AG10803 (cell line): ENCODE measurements around the gene TREH.

Source experiments
- DNase-seq: peaks from one replicate; pipeline ENCODE4 v3.0.0; 2010; ENCODE audit warnings: low read depth
- H3K4me3 ChIP-seq: 2 replicates; pipeline ENCODE4 v1.5.1; 2011; ENCODE audit warnings: mild to moderate bottlenecking, low read length, control low read depth
- TF ChIP-seq, protein P1 (sequence below): conservative IDR thresholded peaks from 2 replicates; pipeline ENCODE4 v1.5.1; 2011; ENCODE audit warnings: mild to moderate bottlenecking, low read length, control low read depth, inconsistent platforms

TREH gene

DNA sequence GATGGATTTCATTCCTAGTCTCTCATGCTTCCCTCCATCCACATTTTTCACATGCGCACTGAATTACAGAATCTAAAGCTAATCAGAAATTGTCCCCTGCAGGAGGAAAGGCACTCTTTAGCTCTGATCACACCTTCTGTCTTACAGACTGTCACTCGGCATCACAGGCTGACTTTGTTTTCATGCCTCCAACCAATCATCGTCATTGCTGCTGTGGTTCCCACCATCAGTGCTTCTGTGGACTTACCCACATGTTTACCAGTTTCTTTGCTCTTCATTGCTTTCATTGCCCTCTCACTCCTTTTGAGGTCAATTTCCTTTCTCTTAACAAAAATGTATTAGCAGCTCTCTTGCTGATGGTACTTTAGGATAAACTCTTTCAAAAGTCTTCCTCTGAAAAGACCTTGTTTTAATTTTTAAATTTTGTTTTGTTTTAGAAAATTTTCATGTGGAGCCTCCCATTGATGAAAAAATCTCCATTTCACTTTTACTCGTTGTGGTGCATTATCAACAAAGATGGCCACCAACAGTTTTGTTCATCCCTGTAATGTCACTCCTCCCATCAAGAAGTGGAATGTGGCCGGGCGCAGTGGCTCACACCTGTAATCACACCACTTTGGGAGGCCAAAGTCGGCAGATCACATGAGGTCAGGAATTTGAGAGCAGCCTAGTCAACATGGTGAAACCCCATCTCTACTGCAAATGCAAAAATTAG lies 20.2 kb upstream of the TREH start:
- TF ChIP-seq, protein P1, sequence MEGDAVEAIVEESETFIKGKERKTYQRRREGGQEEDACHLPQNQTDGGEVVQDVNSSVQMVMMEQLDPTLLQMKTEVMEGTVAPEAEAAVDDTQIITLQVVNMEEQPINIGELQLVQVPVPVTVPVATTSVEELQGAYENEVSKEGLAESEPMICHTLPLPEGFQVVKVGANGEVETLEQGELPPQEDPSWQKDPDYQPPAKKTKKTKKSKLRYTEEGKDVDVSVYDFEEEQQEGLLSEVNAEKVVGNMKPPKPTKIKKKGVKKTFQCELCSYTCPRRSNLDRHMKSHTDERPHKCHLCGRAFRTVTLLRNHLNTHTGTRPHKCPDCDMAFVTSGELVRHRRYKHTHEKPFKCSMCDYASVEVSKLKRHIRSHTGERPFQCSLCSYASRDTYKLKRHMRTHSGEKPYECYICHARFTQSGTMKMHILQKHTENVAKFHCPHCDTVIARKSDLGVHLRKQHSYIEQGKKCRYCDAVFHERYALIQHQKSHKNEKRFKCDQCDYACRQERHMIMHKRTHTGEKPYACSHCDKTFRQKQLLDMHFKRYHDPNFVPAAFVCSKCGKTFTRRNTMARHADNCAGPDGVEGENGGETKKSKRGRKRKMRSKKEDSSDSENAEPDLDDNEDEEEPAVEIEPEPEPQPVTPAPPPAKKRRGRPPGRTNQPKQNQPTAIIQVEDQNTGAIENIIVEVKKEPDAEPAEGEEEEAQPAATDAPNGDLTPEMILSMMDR: no peak
- H3K4me3 ChIP-seq: no peak overlapping the region
- DNase-seq: no peak

DNA sequence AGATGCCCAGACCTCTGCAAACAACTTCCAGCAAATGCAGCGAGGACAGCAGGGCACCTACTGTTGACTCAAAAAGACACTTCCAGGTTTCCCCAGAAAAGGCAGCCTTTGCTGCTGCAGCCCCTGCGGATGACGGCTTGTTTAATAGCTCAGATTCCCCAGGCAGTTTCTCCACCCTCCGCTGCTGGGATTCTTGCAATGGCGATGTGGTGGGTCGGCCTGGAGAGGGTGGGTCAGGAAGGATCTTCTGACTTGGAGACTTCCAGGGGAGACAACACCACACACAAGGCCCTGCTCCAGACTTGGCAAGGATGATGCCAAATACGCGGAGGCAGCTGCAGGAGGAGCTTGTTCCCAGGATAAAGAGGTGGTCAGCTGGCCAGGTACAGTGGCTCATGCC lies 17.9 kb upstream of the TREH start:
- TF ChIP-seq, protein P1: no peak
- no peak overlapping the region for H3K4me3 ChIP-seq
- DNase-seq: no peak

DNA sequence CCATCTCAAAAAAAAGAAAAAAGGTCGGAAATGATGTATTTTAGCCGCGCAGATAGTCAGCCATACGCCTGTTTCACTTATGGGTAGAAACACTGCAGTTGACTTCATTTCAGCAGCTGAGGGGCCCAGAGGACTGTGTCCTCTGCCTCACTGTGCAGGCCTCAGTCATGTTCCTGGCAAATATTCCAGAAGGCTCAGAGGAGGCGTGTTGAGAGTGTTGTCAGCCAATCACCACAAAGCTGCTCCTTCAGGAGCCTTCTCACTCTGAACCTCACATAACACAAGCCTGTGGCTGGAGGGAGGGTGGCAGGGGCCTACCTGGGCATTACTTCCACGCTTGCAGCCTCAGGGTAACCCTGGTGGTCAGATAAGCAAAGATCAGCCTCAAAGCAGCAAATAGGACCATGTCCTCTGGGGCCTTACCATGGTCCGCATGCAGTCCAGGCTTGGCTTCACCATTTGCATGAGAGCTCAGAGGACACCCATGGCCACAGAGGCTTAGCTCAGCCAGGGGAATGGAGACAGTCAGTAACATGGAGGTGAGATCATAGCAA lies 17.3 kb upstream of the TREH start:
- H3K4me3 ChIP-seq: no peak overlapping the region
- TF ChIP-seq, protein P1: no peak
- no peak for DNase-seq

DNA sequence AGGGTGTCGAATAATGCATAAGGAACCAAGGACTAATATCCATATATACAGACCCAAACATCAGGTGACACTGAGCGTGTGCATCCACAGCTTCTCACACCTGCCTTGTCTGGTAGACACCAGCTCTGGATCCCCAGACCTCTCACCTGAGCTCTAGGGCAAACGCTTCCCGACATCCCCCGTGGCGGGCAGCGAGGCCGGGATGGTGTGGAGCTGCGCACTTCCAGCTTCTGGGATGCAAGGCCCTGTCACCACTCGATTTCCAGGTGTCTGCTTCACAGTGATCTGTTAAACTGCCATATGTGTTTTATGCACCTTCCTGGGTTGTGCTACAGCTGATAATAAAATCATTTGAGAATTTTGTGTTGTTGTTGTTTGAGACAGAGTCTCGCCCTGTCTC lies 15.3 kb upstream of the TREH start:
- no peak overlapping the region for H3K4me3 ChIP-seq
- TF ChIP-seq, protein P1: no peak
- no peak for DNase-seq

DNA sequence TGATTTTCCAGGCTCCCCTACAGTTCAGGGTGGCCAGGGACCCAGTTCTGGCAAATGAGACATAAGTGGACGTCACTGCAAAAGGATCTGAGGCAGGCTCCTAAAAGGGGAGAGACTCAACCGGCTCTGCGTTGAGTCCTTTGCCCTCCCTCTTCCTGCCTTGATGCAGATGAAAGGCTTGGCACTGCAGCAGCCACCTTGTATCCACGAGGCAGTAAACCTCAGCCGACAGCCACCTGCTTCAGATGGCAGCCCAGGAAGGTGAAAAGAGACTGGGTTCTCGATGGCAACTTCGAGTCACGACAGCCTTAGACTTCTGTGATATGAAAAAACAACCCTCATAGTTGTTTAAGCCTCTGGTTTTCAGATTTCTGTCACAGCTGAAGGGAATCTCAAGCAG lies 14.7 kb upstream of the TREH start:
- DNase-seq: no peak
- TF ChIP-seq, protein P1: no peak
- no peak overlapping the region for H3K4me3 ChIP-seq

DNA sequence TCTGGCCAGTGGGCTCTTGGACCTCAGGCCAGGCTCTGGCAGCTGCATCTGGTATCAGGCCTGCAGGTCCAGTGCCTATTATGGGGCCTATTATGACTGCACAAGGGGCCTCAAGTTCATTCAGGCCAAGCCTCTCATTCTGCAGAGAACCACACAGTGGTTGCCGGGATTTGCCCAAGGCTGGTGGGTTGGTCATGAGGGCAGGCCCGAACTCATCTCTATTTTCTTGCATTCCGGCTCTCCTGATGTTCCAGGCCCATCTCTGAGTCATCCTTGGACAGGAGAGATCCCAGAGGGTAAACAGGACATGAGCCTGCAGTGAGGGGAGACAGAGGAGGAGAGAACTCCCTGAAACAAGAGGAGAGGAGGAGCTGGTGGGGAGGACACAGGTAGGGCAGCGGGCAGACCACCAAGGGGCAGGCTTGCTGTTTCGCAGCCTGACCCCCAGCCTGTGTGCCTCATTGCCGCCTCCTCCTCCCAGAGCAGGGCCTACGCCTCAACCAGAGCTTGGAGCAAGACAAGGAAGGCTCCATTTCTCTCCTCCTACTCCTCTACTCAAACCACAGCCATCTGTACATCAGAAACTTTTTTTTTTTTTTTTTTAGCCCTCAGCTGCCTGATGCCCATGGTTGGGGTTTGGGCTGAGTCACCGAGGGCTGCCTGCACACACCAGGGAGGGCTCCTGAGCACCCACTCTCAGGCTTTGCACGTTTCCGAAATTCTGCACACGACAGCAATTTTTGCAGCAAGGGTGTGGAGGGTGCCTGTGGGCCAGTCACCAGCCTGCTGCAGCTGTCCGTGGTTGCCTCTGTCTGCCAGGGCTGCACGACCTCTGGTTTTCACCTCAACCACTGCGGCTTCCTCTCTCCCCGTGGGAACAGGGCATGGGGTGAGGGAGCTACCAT lies 12.7 kb upstream of the TREH start:
- peak; percentile 43 for DNase-seq
- TF ChIP-seq, protein P1: no peak
- no peak overlapping the region for H3K4me3 ChIP-seq
